Adipocyte (in vitro differentiated cells): Measurements from ENCODE around the gene CPZ.

Experiments used
- DNase-seq: peaks from one replicate; pipeline ENCODE4 v3.0.0-alpha.2; 2015; ENCODE audit warnings: low read depth
- H3K27me3 ChIP-seq: replicated peaks from 2 replicates; pipeline ENCODE4 v1.7.0; 2013; ENCODE audit warnings: mild to moderate bottlenecking, low read length, moderate library complexity; ENCODE audit not compliant: control insufficient read depth, insufficient read depth
- H3K36me3 ChIP-seq: 2 replicates; pipeline ENCODE4 v1.7.0; 2013; ENCODE audit warnings: low read length, mild to moderate bottlenecking, moderate library complexity; ENCODE audit not compliant: control insufficient read depth, insufficient read depth, severe bottlenecking
- H3K4me1 ChIP-seq: 2 replicates; pipeline ENCODE4 v1.7.0; 2013; ENCODE audit warnings: mild to moderate bottlenecking, low read length, moderate library complexity; ENCODE audit not compliant: control insufficient read depth, insufficient read depth
- H3K4me3 ChIP-seq: 2 replicates; pipeline ENCODE4 v1.7.0; 2013; ENCODE audit warnings: mild to moderate bottlenecking, low read length, moderate library complexity
- H3K9ac ChIP-seq: 2 replicates; pipeline ENCODE4 v1.7.0; 2013; ENCODE audit warnings: mild to moderate bottlenecking, low read length, moderate library complexity
- H3K9me3 ChIP-seq: 2 replicates; pipeline ENCODE4 v1.7.0; 2013; ENCODE audit warnings: mild to moderate bottlenecking, low read length, moderate library complexity; ENCODE audit not compliant: control insufficient read depth

The CPZ gene

DNA sequence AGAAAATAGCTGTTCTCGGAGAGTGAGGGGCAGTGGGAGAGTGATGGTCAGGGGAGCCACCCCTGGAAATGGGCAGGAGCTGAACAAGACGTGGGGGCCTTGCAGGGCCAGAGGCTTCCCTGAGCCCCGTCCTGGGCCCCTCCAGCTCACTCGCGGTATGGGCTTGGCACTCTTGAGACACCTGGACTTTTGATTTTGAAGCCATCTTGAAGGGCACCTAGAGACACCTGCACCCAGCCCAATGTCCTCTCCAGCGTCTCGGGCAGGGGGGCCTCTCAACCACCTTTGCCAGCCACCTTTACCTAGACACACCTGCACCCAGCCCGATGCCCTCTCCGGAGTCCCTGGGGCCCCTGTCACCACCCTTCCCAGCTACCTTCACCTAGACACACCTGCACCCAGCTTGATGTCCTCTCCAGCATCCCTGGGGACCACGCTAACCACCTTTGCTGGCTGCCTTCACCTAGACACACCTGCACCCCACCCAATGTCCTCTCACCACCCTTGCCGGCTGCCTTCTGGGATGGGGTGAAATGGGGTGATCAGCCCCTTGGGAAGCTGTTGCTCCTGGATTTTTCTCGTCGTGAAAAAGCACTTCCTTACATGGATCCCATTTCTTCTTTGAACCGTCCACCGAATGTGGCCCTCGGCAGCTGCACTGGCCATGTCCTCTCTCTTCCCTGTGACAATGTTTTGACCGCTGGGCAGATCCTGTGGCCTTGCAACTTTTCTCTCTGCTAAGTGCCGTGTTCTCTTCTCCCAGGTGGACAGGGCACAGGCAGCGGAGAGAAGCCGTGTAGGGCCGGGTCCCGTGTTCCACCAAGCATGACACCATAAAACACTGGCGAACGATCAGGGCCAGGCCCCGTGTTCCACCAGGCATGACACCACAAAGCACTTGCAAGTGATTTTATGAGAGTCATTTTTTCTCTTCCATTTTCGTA lies 47.5 kb downstream of the CPZ start:
- Histone ChIP-seq H3K4me3 (no peak overlapping the region), H3K4me1 (no peaks in the 10 kb centered on the region), H3K9ac (no peak overlapping the region), H3K27me3 (peaks cover 26% of the 10 kb centered on the region), H3K9me3 (no peaks in the 10 kb centered on the region), H3K36me3 (no peaks in the 10 kb centered on the region)
- DNase-seq, result no peak

DNA sequence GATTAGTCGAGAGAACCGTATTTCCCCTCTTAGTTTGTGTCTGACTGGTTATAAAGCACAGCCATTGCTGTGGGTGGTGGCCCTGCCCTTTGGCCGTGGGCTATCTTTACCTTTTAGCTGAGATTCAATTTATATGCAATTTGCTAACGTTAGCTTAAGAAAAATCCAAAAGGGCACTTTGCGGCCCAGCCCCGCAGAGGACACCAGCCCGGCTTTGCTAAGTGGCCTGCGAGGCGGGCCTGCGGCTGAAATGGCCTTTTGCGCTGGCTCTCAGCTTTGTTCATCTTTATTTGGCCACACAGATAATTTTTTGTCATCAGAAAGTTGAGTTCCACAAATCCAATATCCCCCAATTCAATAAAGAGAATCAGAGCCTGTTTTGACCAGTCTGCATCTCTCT lies 48.3 kb downstream of the CPZ start:
- Histone ChIP-seq H3K4me3 (no peak overlapping the region), H3K4me1 (no peaks in the 10 kb centered on the region), H3K9me3 (no peaks in the 10 kb centered on the region), H3K36me3 (no peaks in the 10 kb centered on the region), H3K27me3 (peaks cover 28% of the 10 kb centered on the region), H3K9ac (no peak overlapping the region)
- no peak for DNase-seq

DNA sequence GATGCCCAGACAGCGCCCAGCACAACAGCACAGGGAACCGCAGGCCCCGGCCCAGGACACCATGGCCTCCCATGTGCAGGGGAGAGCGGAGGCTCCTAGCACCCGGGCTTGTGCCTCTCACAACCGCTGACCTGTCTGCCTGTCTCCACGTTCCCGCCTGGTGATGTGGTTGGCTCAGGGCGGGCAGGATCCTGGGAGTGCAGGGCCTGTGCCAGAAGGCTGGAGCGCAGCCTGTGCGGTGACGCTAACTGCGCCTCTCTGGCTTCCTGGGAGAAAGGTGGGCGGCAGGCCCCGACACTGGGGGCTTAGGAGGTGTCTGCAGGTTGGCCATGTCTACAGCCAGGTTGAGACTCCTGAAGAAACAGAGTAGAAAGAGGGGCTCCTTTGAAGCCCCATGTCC lies 48.7 kb downstream of the CPZ start:
- Histone ChIP-seq H3K9ac (no peak overlapping the region), H3K27me3 (peaks cover 32% of the 10 kb centered on the region), H3K4me3 (no peak overlapping the region), H3K9me3 (no peaks in the 10 kb centered on the region), H3K36me3 (no peaks in the 10 kb centered on the region), H3K4me1 (no peaks in the 10 kb centered on the region)
- DNase-seq, result no peak

DNA sequence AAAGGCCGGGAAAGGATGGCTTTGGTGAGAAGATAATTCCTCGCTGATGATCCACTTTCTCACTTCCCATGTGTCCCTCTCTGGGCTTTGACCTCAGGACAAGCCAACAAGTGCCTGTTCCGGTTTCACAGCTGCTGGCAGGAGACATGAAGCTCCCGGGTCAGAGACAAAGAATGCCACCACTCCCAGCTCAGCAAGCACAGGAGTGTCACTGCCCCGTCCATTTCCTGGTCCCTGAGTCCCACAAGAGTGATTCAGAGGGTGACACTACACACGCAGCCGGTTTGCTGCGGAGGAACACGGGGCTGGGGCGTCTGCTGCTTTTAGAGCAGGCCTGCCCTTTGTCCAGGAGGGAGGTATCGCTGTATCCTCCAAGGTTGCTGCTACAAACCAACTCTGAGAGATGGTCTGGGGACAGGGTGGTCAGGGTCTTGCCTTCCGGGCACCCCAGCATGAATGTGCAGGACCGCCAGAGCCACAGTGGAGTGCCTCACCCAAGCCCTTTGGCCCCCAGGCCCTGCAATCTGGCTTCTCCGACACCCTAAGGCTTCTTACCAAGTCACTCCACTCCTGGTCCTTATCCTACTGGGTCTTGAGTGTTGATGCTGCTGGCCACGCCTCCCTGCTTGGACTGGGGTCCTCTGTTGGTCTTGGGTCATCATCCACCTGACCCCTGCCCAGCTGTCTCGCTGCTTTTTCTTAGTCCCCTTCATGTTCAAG lies 49.5 kb downstream of the CPZ start:
- Histone ChIP-seq H3K4me3 (no peak overlapping the region), H3K27me3 (peaks cover 37% of the 10 kb centered on the region), H3K9ac (no peak overlapping the region), H3K36me3 (no peaks in the 10 kb centered on the region), H3K9me3 (no peaks in the 10 kb centered on the region), H3K4me1 (no peaks in the 10 kb centered on the region)
- no peak for DNase-seq

DNA sequence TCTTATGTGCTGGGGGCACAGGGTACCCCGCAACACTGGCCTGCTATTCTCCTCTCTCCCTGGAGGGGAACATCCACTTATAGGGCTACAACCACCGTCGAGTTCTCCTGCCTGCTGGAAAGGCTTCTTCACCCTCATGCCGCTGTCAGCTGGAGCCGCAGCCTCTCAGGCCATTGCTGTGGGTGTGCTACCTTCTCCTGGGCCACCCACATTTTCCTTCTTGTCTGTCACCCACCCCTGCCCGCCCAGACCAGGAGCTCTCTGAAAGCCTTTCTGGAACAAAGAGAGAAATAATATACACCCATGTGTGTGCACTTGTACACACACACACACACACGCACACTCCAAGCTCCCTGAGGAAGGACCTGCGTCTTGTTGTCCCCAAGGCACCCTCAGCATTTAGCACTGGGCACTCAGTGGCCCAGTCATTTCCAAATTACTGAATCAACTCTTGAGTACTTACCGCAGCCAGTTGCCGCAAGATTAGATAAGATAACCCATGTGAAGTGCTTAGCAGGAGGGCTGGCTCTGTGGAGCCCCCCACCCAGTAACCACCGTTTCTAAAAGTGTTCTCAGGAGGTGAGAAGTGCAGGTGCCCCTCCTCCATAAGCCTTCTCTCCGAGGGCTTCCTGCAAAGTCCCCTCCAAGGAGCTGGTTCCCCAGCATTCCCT lies 50.2 kb downstream of the CPZ start:
- Histone ChIP-seq H3K9me3 (no peaks in the 10 kb centered on the region), H3K27me3 (peaks cover 37% of the 10 kb centered on the region), H3K9ac (no peak overlapping the region), H3K36me3 (no peaks in the 10 kb centered on the region), H3K4me1 (no peaks in the 10 kb centered on the region), H3K4me3 (no peak overlapping the region)
- no peak for DNase-seq

DNA sequence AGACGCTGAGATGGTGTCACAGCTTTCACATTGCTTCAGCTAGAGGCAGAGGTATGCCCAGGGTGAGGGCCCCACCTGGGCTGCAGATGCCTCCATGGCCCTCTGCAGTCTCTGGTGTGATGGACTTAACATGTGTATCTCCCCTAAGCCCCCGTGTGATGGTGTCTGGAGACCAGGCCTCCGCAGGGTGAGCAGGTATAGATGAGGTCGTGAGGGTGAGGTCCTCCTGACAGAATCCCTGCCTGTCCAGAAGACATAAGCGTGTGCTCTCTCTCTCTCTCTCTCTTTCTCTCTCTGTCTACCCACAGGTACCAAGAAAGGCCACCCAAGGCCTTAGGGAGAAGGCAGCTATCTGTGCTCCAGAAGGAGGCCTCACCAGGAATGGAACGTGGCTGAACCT lies 50.9 kb downstream of the CPZ start:
- H3K9me3 ChIP-seq, result no peaks in the 10 kb centered on the region
- no peaks in the 10 kb centered on the region for H3K4me1 ChIP-seq
- DNase-seq, result no peak
- peaks cover 38% of the 10 kb centered on the region for H3K27me3 ChIP-seq
- H3K9ac ChIP-seq, result no peak overlapping the region
- H3K4me3 ChIP-seq, result no peak overlapping the region
- no peaks in the 10 kb centered on the region for H3K36me3 ChIP-seq

DNA sequence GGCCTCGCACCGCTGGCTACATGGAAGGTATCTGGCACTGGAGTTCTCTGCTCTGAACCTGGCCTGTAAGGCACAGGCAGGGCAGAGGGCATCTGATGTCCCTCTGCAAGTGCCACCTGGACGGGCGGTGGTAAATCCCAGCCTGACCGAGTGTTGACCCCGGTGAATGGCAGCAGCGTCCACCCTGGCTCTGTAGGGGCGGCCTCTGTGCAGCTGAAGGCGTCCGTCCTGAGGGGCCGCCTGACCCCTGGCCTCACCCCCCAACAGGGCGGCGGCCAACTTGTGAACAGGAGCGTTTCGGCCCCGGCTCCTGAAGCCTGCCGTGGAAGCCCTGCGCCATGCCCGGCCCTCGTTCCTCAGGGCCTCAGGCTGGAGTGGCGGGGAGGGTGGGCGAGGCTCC lies 51.4 kb downstream of the CPZ start:
- Histone ChIP-seq H3K36me3 (no peaks in the 10 kb centered on the region), H3K4me3 (no peak overlapping the region), H3K27me3 (peaks cover 39% of the 10 kb centered on the region), H3K9me3 (no peaks in the 10 kb centered on the region), H3K9ac (no peak overlapping the region), H3K4me1 (no peaks in the 10 kb centered on the region)
- no peak for DNase-seq

DNA sequence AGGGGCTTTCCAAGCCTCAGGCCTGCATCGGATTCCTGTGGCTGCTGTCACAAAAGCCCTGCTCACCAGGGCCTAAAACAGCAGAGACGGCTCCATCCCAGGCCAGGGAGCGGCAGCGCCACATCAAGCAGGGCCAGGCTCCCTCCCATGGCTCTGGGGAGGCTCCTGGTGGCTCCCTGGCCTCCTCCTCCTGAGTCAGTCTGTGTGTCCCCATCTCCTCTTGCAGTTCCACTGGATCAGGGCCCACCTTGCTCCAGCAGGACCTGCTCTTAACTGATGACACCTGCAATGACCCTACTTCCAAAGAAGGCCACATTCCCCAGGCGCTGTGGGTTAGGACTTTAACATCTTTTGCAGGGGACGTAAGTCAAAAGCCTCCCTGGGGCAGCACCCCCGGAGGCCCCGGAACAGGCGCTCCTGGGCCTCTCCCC lies 51.9 kb downstream of the CPZ start:
- H3K27me3 ChIP-seq, result peaks cover 40% of the 10 kb centered on the region
- H3K4me3 ChIP-seq, result no peak overlapping the region
- H3K9me3 ChIP-seq, result no peaks in the 10 kb centered on the region
- no peaks in the 10 kb centered on the region for H3K36me3 ChIP-seq
- no peaks in the 10 kb centered on the region for H3K4me1 ChIP-seq
- no peak for DNase-seq
- no peak overlapping the region for H3K9ac ChIP-seq

DNA sequence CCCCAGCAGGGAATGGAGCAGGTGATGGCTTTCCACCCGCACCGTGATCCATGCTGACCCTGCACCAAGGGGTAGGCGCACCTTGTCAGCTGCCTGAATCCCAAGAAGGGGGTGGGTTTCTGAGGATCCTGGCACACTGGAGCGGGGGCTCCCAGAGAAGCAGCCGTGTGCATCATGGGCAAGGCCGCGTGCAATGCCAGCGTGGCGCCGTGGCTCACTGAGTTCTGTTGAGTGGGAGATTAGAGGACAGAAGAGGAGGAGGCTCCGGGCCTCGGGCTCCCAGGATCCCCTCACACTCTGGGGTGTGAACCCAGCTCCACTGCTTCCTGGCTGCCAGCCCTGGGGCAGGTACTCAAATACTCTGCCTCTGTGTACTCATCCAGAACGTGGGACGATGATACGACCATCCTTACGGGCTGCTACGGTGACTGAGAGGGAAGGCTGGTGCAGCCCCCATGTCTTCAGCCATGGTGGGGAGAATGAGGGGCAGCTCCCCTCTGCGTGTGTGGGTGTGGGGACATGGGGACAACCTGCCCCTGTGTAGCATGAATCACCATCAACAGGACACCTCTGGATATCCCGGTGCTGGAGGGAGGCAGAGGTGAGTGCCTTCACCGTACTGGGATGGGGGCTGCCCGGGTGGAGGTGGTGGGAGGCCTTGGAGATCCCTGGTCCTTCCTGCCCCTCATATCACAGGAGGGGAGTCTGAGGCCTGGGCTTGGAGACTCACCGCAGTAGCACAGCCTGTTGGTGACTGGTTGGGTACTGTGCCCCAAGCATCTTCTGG lies 52.6 kb downstream of the CPZ start:
- Histone ChIP-seq H3K4me1 (no peaks in the 10 kb centered on the region), H3K9me3 (no peaks in the 10 kb centered on the region), H3K36me3 (no peaks in the 10 kb centered on the region), H3K4me3 (no peak overlapping the region), H3K27me3 (peaks cover 40% of the 10 kb centered on the region), H3K9ac (no peak overlapping the region)
- DNase-seq, result no peak

DNA sequence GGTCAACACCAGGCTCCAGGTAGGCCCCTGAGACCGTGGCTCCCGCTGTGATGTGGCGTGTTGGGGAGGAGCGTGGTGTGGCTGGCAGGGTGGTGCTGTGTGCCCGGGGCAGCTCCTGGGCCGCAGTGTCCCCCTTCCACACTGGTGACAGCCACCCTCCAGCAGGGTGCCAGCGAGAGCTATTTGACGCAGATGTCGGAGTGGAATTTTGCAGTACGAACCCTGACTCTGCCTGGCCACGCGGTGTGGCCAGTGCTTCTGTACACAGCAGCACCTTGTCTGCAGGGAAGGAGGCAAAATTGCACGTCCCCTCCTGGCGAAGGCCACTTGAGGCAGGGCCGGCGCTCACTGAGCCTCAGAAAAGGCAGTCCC lies 53.2 kb downstream of the CPZ start:
- no peak for DNase-seq

More for the DNA sequence above, 53.2 kb downstream of the CPZ start:
- H3K36me3 ChIP-seq, result no peaks in the 10 kb centered on the region
- no peaks in the 10 kb centered on the region for H3K9me3 ChIP-seq
- H3K9ac ChIP-seq, result no peak overlapping the region
- H3K4me3 ChIP-seq, result no peak overlapping the region
- no peaks in the 10 kb centered on the region for H3K4me1 ChIP-seq
- H3K27me3 ChIP-seq, result peaks cover 42% of the 10 kb centered on the region
